Measurements from ENCODE around the gene ACP4.
A peak's percentile ranks its signal among the peaks of the same experiment; 100 is the strongest.
"Not testable (repeated sequence)": the region's sequence is repeated elsewhere in the genome, so short reads cannot be mapped to it uniquely, and the experiment has no call there.

The ACP4 gene

GRCh38 chr19:50804420-50805272 lies 14.4 kb downstream of the ACP4 start:
- Histone ChIP-seq H2BK12ac (ENCODE audit: low read length) (no peak overlapping the region), H3K27ac (replicated peaks; ENCODE audit: low read length) (peak overlapping the region; percentile 96), H2AFZ (ENCODE audit: low read length) (peak overlapping the region; percentile 88), H3K4me1 (ENCODE audit: control insufficient read depth in 2 of 2, insufficient read depth in 1 of 2, low read depth in 1 of 2, low read length in 2 of 2) (peaks cover 5 to 7% of the 10 kb centered on the region in 2 donors), H3K27me3 (ENCODE audit: control insufficient read depth in 3 of 3, insufficient read depth in 3 of 3, low read depth in 1 of 3, low read length in 3 of 3) (peaks cover 0 to 9% (median 4%) of the 10 kb centered on the region in 3 experiments), H3K36me3 (replicated peaks in 1 of 2; ENCODE audit: control insufficient read depth in 2 of 2, insufficient read depth in 2 of 2, low read length in 2 of 2) (peaks cover 15 to 36% of the 10 kb centered on the region in 2 donors), H3K18ac (ENCODE audit: low read length) (peak overlapping the region; percentile 97), H3K4ac (ENCODE audit: low read length) (no peak overlapping the region), H2BK15ac (ENCODE audit: low read length) (no peak overlapping the region), H3K4me2 (ENCODE audit: insufficient read depth, low read length, poor library complexity, severe bottlenecking) (peak overlapping the region; percentile 49), H2BK5ac (ENCODE audit: low read length) (peak overlapping the region; percentile 2), H4K91ac (ENCODE audit: low read depth, low read length, poor library complexity) (peak overlapping the region; percentile 87), H2BK120ac (ENCODE audit: low read depth, low read length) (peak overlapping the region; percentile 10), H3K4me3 (ENCODE audit: low read length in 2 of 2) (peak overlapping the region; percentile 76 to 96), H3K79me1 (ENCODE audit: low read depth, low read length) (peaks cover 5% of the 10 kb centered on the region), H3K14ac (ENCODE audit: low read length) (peak overlapping the region; percentile 42), H3K23ac (ENCODE audit: low read depth, low read length, poor library complexity) (peak overlapping the region; percentile 45), H3K9ac (ENCODE audit: low read depth, low read length, poor library complexity) (peak overlapping the region; percentile 85), H2AK5ac (ENCODE audit: low read depth, low read length) (peak overlapping the region; percentile 94), H4K8ac (ENCODE audit: low read depth, low read length) (no peak overlapping the region), H3K9me3 (replicated peaks in 1 of 2; ENCODE audit: control insufficient read depth in 2 of 2, insufficient read depth in 1 of 2, low read depth in 1 of 2, low read length in 2 of 2) (no peaks in the 10 kb centered on the region)
- WGBS, 2 donors (ENCODE audit: extremely low coverage in 2 of 2, insufficient read length in 2 of 2, insufficient replicate concordance in 1 of 2): no CpG with 5 or more reads among the region's 62 CpGs
- peak; percentile 99 for DNase-seq (ENCODE audit: low spot score)

DNA sequence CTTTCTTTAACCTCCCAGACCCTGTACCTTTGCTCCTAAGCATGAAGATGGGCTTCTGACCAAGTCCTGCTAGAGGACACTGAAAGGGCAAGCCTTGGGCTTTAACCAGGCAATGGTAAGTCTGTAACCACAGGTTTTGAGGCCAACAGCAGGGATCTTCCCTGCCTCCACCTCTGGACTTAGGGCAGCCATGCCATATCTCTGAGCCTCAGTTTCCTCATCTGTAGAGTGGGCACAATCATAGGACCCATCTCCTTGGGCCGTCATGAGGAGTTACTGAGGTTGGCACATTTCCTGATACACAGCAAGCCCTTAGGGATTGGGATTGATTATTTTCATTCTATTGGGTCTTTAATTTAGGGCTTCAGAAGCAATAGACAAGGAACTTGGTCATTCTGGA lies 18.6 kb downstream of the ACP4 start:
- H3K4me3 ChIP-seq (ENCODE audit: low read length in 2 of 2): no peak overlapping the region
- no peak overlapping the region for H3K23ac ChIP-seq (ENCODE audit: low read depth, low read length, poor library complexity)
- H3K27me3 ChIP-seq (ENCODE audit: control insufficient read depth in 3 of 3, insufficient read depth in 3 of 3, low read depth in 1 of 3, low read length in 3 of 3): peaks cover 0 to 12% (median 7%) of the 10 kb centered on the region in 3 experiments
- H3K14ac ChIP-seq (ENCODE audit: low read length): no peak overlapping the region
- H2AFZ ChIP-seq (ENCODE audit: low read length): no peak overlapping the region
- H3K4ac ChIP-seq (ENCODE audit: low read length): no peak overlapping the region
- no peaks in the 10 kb centered on the region for H3K9me3 ChIP-seq (replicated peaks in 1 of 2; ENCODE audit: control insufficient read depth in 2 of 2, insufficient read depth in 1 of 2, low read depth in 1 of 2, low read length in 2 of 2)
- H4K8ac ChIP-seq (ENCODE audit: low read depth, low read length): no peak overlapping the region
- no peak overlapping the region for H3K4me2 ChIP-seq (ENCODE audit: insufficient read depth, low read length, poor library complexity, severe bottlenecking)
- H2BK120ac ChIP-seq (ENCODE audit: low read depth, low read length): no peak overlapping the region
- no peaks in the 10 kb centered on the region for H3K79me1 ChIP-seq (ENCODE audit: low read depth, low read length)
- no peak overlapping the region for H4K91ac ChIP-seq (ENCODE audit: low read depth, low read length, poor library complexity)
- H2BK15ac ChIP-seq (ENCODE audit: low read length): no peak overlapping the region
- DNase-seq (ENCODE audit: low spot score): no peak
- H3K36me3 ChIP-seq (replicated peaks in 1 of 2; ENCODE audit: control insufficient read depth in 2 of 2, insufficient read depth in 2 of 2, low read length in 2 of 2): no peaks in the 10 kb centered on the region
- WGBS, 2 donors (ENCODE audit: extremely low coverage in 2 of 2, insufficient read length in 2 of 2, insufficient replicate concordance in 1 of 2): no CpG with 5 or more reads among the region's 1 CpG
- no peak overlapping the region for H3K9ac ChIP-seq (ENCODE audit: low read depth, low read length, poor library complexity)
- H2BK5ac ChIP-seq (ENCODE audit: low read length): no peak overlapping the region
- H2BK12ac ChIP-seq (ENCODE audit: low read length): no peak overlapping the region
- H2AK5ac ChIP-seq (ENCODE audit: low read depth, low read length): no peak overlapping the region
- no peak overlapping the region for H3K18ac ChIP-seq (ENCODE audit: low read length)
- no peak overlapping the region for H3K27ac ChIP-seq (replicated peaks; ENCODE audit: low read length)
- H3K4me1 ChIP-seq (ENCODE audit: control insufficient read depth in 2 of 2, insufficient read depth in 1 of 2, low read depth in 1 of 2, low read length in 2 of 2): no peaks in the 10 kb centered on the region

GRCh38 chr19:50811622-50812238 lies 21.5 kb downstream of the ACP4 start:
- not testable (repeated sequence) for H3K4me2 ChIP-seq (ENCODE audit: insufficient read depth, low read length, poor library complexity, severe bottlenecking); H2BK120ac ChIP-seq (ENCODE audit: low read depth, low read length); H4K8ac ChIP-seq (ENCODE audit: low read depth, low read length); H3K4me1 ChIP-seq (ENCODE audit: control insufficient read depth in 2 of 2, insufficient read depth in 1 of 2, low read depth in 1 of 2, low read length in 2 of 2); H3K27ac ChIP-seq (replicated peaks; ENCODE audit: low read length); H2BK12ac ChIP-seq (ENCODE audit: low read length); H4K91ac ChIP-seq (ENCODE audit: low read depth, low read length, poor library complexity); H2BK15ac ChIP-seq (ENCODE audit: low read length); H3K4ac ChIP-seq (ENCODE audit: low read length); H2BK5ac ChIP-seq (ENCODE audit: low read length); H3K18ac ChIP-seq (ENCODE audit: low read length); DNase-seq (ENCODE audit: low spot score); H3K79me1 ChIP-seq (ENCODE audit: low read depth, low read length); H3K36me3 ChIP-seq (replicated peaks in 1 of 2; ENCODE audit: control insufficient read depth in 2 of 2, insufficient read depth in 2 of 2, low read length in 2 of 2); H3K23ac ChIP-seq (ENCODE audit: low read depth, low read length, poor library complexity); H3K9me3 ChIP-seq (replicated peaks in 1 of 2; ENCODE audit: control insufficient read depth in 2 of 2, insufficient read depth in 1 of 2, low read depth in 1 of 2, low read length in 2 of 2); H2AFZ ChIP-seq (ENCODE audit: low read length)
- WGBS, 2 donors (ENCODE audit: extremely low coverage in 2 of 2, insufficient read length in 2 of 2, insufficient replicate concordance in 1 of 2): no CpG with 5 or more reads among the region's 3 CpGs
- peak overlapping the region; percentile 45 for H2AK5ac ChIP-seq (ENCODE audit: low read depth, low read length)
- peak overlapping the region; percentile 56 for H3K9ac ChIP-seq (ENCODE audit: low read depth, low read length, poor library complexity)
- peak overlapping the region; percentile 95 for H3K14ac ChIP-seq (ENCODE audit: low read length)
- peak overlapping the region in 1 of 2 donors; percentile 62 for H3K4me3 ChIP-seq (ENCODE audit: low read length in 2 of 2)
- peaks cover 0 to 29% (median 7%) of the 10 kb centered on the region in 3 experiments for H3K27me3 ChIP-seq (ENCODE audit: control insufficient read depth in 3 of 3, insufficient read depth in 3 of 3, low read depth in 1 of 3, low read length in 3 of 3)

DNA sequence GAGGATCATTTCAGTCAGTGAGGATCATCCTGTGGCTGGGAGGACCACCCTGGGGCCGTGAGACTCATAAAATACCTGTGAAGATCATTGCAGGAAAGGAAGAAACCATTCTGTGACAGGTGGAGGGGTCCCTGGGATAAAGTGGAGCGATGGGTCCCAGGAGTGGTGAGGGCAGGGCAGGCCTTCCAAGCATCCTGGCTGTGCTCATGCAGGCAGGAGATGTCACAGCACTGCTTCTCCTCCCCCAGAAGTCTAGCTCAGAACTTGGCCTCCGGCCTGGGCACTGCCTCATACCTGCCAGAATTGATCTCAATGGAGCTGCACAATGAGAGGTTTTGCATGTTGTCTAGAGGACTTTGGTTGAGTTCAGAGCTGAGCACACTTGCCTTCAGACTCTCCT lies 22.3 kb downstream of the ACP4 start:
- Histone ChIP-seq H3K18ac (ENCODE audit: low read length) (peak overlapping the region; percentile 29), H3K4me3 (ENCODE audit: low read length in 2 of 2) (no peak overlapping the region), H3K4me1 (ENCODE audit: control insufficient read depth in 2 of 2, insufficient read depth in 1 of 2, low read depth in 1 of 2, low read length in 2 of 2) (no peaks in the 10 kb centered on the region), H2BK120ac (ENCODE audit: low read depth, low read length) (no peak overlapping the region), H2AK5ac (ENCODE audit: low read depth, low read length) (no peak overlapping the region), H3K14ac (ENCODE audit: low read length) (no peak overlapping the region), H3K4me2 (ENCODE audit: insufficient read depth, low read length, poor library complexity, severe bottlenecking) (no peak overlapping the region), H3K27ac (replicated peaks; ENCODE audit: low read length) (no peak overlapping the region), H3K4ac (ENCODE audit: low read length) (no peak overlapping the region), H2BK12ac (ENCODE audit: low read length) (no peak overlapping the region), H2BK5ac (ENCODE audit: low read length) (no peak overlapping the region), H3K36me3 (replicated peaks in 1 of 2; ENCODE audit: control insufficient read depth in 2 of 2, insufficient read depth in 2 of 2, low read length in 2 of 2) (no peaks in the 10 kb centered on the region), H3K9ac (ENCODE audit: low read depth, low read length, poor library complexity) (no peak overlapping the region), H2AFZ (ENCODE audit: low read length) (no peak overlapping the region), H3K79me1 (ENCODE audit: low read depth, low read length) (no peaks in the 10 kb centered on the region), H4K91ac (ENCODE audit: low read depth, low read length, poor library complexity) (no peak overlapping the region), H2BK15ac (ENCODE audit: low read length) (no peak overlapping the region), H3K9me3 (replicated peaks in 1 of 2; ENCODE audit: control insufficient read depth in 2 of 2, insufficient read depth in 1 of 2, low read depth in 1 of 2, low read length in 2 of 2) (peaks cover 2 to 4% of the 10 kb centered on the region in 2 donors), H3K23ac (ENCODE audit: low read depth, low read length, poor library complexity) (no peak overlapping the region), H4K8ac (ENCODE audit: low read depth, low read length) (no peak overlapping the region), H3K27me3 (ENCODE audit: control insufficient read depth in 3 of 3, insufficient read depth in 3 of 3, low read depth in 1 of 3, low read length in 3 of 3) (peaks cover 0 to 36% (median 8%) of the 10 kb centered on the region in 3 experiments)
- no CpG with 5 or more reads among the region's 3 CpGs for WGBS, 2 donors (ENCODE audit: extremely low coverage in 2 of 2, insufficient read length in 2 of 2, insufficient replicate concordance in 1 of 2)
- no peak for DNase-seq (ENCODE audit: low spot score)

All from neuronal stem cell (in vitro differentiated cells).